Kidney (tissue), 14 donors: Measurements from ENCODE around the gene METRNL. TPM values are rescaled to one million over a fixed set of nuclear protein-coding genes. Genes with fewer than 3 reads are reported as not detected.

Experiments
- DNase-seq, 5 donors: peaks; one replicate each; pipeline ENCODE4 v3.0.0-alpha.2; 2013 to 2020
- FAIRE-seq: peaks from 2 replicates; lab custom pipeline; 2012; peaks lifted over from hg19 to GRCh38; lab: Jason Lieb, UNC
- H3K27ac ChIP-seq, 2 donors: one replicate each; pipeline ENCODE4 v1.7.0; 2013; ENCODE audit warnings: low read depth in 2 of 2, low read length in 2 of 2, inconsistent platforms in 1 of 2
- H3K27me3 ChIP-seq: one replicate; pipeline ENCODE4 v1.7.1; 2013; ENCODE audit warnings: low read length, inconsistent platforms; ENCODE audit not compliant: control insufficient read depth, insufficient read depth
- H3K36me3 ChIP-seq, 3 donors: one replicate each; pipeline versions ENCODE4 v1.7.0 to v1.7.1; 2013; ENCODE audit warnings: low read length in 3 of 3, control low read depth in 1 of 3, inconsistent platforms in 1 of 3; ENCODE audit not compliant: insufficient read depth in 3 of 3, control insufficient read depth in 2 of 3
- H3K4me1 ChIP-seq, 3 donors: one replicate each; pipeline versions ENCODE4 v1.7.0 to v1.7.1; 2013; ENCODE audit warnings: low read length in 3 of 3, inconsistent platforms in 1 of 3, low read depth in 1 of 3; ENCODE audit not compliant: control insufficient read depth in 2 of 3, insufficient read depth in 2 of 3
- H3K4me3 ChIP-seq, 3 donors: one replicate each; pipeline versions ENCODE4 v1.7.0 to v1.8.1; 2013; ENCODE audit warnings: low read length in 3 of 3, control low read depth in 1 of 3, inconsistent platforms in 1 of 3
- H3K9ac ChIP-seq, 3 donors: one replicate each; pipeline versions ENCODE4 v1.7.0 to v1.7.1; 2013; ENCODE audit warnings: low read length in 3 of 3, control low read depth in 1 of 3, inconsistent platforms in 1 of 3
- H3K9me3 ChIP-seq, 3 donors: one replicate each; pipeline versions ENCODE4 v1.7.0 to v1.7.1; 2013; ENCODE audit warnings: low read length in 3 of 3, control low read depth in 1 of 3, inconsistent platforms in 1 of 3; ENCODE audit not compliant: control insufficient read depth in 2 of 3, insufficient read depth in 1 of 3
- intact Hi-C: fragments of 100-400 bp; cut with DNase I; formaldehyde crosslinking; loops from one replicate; pipeline ENCODE4 v1.11.1; 2022
- polyA plus RNA-seq: library from polyadenylated mRNA; stranded (reverse); fragments of 350-450 nt; fragmentation: Illumina TruSeq; extraction: RNeasy Lipid Tissue Mini Kit (QIAGEN cat#74804); gene quantifications from one replicate; pipeline ENCODE4 v1.2.3, GENCODE V29; 2014; ENCODE audit warnings: low read depth, low replicate concordance; ENCODE audit not compliant: insufficient read depth
- total RNA-seq: library from RNA; stranded (reverse); fragmentation: NEBNext Ultra II Directional; extraction: Animal tissue kit (Norgen Biotek cat#: 25700); gene quantifications from one replicate; pipeline ENCODE4 v1.2.1, GENCODE V29; 2021
- TF ChIP-seq, protein P1 (sequence below): IDR thresholded peaks from 3 replicates; pipeline ENCODE4 v1.5.1; 2012; ENCODE audit warnings: mild to moderate bottlenecking, moderate library complexity, borderline replicate concordance; ENCODE audit not compliant: insufficient read depth; ENCODE audit errors: extremely low read depth
- donor health status: control.
- donor health status: control.
- donor health status: control.
- donor health status: control.
- donor health status: control.
- donor health status: DM: yes; HTN: yes; CAD: no.
- donor health status: Normal renal cell carcinoma (clear cell type).

The METRNL gene
- total and polyA plus RNA-seq, 2 donors from 2014 or later = 61.5 to 107 TPM

DNA sequence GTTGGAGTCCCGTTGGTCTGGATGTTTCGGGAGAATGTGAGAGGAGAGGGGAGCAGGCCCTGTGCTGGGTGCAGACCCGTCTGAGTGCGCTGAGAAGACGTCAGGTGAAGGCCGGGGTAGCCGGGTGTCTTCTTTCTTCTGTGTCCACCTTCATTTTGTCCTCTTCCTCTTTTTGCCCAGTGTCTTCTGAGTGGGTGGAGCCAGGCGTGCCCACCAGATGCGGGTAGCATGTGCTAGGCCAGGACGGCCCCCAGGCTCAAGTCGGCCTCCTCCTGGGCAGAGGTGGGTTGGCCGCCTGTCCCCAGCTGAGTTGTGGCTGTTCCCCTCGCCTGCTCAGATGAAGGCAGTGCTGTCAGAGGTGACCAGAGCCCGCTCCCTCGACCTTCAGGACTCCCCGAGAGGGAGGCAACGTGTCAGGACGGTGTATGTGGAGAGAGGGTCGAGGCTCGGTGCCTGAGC lies 3.5 kb downstream of the METRNL start:
- TF ChIP-seq, protein P1, sequence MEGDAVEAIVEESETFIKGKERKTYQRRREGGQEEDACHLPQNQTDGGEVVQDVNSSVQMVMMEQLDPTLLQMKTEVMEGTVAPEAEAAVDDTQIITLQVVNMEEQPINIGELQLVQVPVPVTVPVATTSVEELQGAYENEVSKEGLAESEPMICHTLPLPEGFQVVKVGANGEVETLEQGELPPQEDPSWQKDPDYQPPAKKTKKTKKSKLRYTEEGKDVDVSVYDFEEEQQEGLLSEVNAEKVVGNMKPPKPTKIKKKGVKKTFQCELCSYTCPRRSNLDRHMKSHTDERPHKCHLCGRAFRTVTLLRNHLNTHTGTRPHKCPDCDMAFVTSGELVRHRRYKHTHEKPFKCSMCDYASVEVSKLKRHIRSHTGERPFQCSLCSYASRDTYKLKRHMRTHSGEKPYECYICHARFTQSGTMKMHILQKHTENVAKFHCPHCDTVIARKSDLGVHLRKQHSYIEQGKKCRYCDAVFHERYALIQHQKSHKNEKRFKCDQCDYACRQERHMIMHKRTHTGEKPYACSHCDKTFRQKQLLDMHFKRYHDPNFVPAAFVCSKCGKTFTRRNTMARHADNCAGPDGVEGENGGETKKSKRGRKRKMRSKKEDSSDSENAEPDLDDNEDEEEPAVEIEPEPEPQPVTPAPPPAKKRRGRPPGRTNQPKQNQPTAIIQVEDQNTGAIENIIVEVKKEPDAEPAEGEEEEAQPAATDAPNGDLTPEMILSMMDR = no peak
- intact Hi-C loops = no loop called here
- DNase-seq (no peak), FAIRE-seq (no peak)
- Histone ChIP-seq H3K9ac (peak overlapping the region in 1 of 3 donors; percentile 41), H3K36me3 (peaks cover 0 to 7% (median 0%) of the 10 kb centered on the region in 3 donors), H3K4me1 (peaks cover 13 to 48% (median 15%) of the 10 kb centered on the region in 3 donors), H3K9me3 (no peaks in the 10 kb centered on the region), H3K4me3 (peak overlapping the region in 1 of 3 donors; percentile 8), H3K27me3 (no peaks in the 10 kb centered on the region), H3K27ac (peak overlapping the region; percentile 89)

DNA sequence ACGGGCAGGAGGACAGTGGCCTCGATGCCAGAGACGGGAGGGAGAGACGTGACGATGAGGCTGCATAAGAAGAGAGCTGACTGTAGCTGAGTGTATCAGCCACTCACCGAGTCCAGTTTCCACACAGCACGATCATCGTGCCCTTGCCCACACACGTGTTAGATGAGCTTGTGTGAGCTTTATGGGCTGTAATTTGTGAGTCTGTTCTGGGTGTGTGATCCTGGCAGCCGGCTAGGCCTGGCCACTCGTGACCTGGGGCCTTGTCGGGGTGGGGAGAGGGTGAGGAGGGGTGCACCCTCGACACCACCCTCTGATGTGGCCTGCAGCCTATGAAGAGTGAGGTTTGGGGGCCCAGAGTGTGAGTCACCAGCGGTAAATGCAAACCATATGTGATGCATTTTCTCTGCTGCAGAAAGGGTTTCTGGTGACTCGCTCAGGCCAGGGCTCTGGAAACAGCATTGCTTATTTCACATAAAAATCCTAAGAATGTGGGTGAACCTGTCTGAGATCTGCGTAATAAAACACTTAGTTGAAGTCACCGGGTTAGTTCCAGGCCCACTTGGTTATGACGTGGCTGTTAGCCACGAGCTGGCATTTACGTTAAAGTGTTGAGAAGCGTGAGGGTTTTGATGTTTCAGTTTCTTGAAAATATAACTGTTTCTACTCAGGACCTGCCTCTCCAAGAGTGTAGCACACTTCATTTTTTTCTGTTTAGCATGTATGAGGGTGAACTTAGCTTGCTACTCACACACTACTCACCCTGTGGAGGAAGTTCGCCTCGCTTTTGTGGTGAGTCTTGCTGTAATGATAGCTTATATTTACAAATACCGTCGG lies 4.2 kb downstream of the METRNL start:
- FAIRE-seq (no peak), DNase-seq (peak in 3 of 5 donors; percentile 54 to 83 (median 82))
- Histone ChIP-seq H3K4me3 (peak overlapping the region in 1 of 3 donors; percentile 8), H3K9ac (peak overlapping the region in 1 of 3 donors; percentile 41), H3K27ac (peak overlapping the region; percentile 89), H3K4me1 (peaks cover 13 to 53% (median 15%) of the 10 kb centered on the region in 3 donors), H3K36me3 (peaks cover 0 to 7% (median 0%) of the 10 kb centered on the region in 3 donors), H3K27me3 (no peaks in the 10 kb centered on the region), H3K9me3 (no peaks in the 10 kb centered on the region)
- TF ChIP-seq, protein P1 = no peak
- intact Hi-C loops = no loop called here

DNA sequence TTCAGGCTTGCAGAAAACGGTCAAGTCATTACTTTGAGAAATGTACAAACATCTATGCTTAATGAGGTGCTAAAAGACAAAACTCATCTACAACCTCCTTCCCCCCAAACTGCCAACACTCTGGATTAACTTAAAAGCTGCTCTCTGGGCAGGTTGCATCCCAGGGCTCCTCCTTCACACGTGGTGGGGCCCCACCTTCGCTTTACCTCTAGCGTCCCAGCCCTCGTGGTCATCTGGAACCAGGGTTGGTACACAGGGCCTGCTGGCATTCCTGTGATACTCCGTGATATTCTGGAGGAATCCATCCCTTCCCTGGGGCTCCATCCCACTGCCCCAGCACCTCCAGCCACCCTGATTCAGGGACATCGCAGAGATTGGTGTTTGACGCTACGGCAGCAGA lies 4.8 kb downstream of the METRNL start:
- H3K4me1 ChIP-seq = peaks cover 13 to 56% (median 15%) of the 10 kb centered on the region in 3 donors
- H3K27me3 ChIP-seq = no peaks in the 10 kb centered on the region
- DNase-seq (no peak), FAIRE-seq (no peak)
- H3K9me3 ChIP-seq = no peaks in the 10 kb centered on the region
- intact Hi-C loops = no loop called here
- H3K36me3 ChIP-seq = peaks cover 0 to 7% (median 0%) of the 10 kb centered on the region in 3 donors
- TF ChIP-seq, protein P1 = no peak
- peak overlapping the region in 1 of 3 donors; percentile 15 for H3K9ac ChIP-seq
- H3K4me3 ChIP-seq = no peak overlapping the region
- peak overlapping the region; percentile 89 for H3K27ac ChIP-seq
